Stimulated activated CD4-positive, alpha-beta T cell treated with anti-CD3 and anti-CD28 coated beads, Interleukin-1b, Interleukin-23, amount 100 ng/mL, for 4 hours (primary cell): ENCODE results near the gene UCK2.
A peak's percentile ranks its signal among the peaks of the same experiment; 100 is the strongest.
"Not testable (repeated sequence)": the region's sequence is repeated elsewhere in the genome, so short reads cannot be mapped to it uniquely, and the experiment has no call there.

ENCODE experiments used
- DNase-seq, 2 donors: peaks; one replicate each; pipeline ENCODE4 v3.0.0-alpha.2; 2020; ENCODE audit warnings: low read depth in 2 of 2

The UCK2 gene

DNA sequence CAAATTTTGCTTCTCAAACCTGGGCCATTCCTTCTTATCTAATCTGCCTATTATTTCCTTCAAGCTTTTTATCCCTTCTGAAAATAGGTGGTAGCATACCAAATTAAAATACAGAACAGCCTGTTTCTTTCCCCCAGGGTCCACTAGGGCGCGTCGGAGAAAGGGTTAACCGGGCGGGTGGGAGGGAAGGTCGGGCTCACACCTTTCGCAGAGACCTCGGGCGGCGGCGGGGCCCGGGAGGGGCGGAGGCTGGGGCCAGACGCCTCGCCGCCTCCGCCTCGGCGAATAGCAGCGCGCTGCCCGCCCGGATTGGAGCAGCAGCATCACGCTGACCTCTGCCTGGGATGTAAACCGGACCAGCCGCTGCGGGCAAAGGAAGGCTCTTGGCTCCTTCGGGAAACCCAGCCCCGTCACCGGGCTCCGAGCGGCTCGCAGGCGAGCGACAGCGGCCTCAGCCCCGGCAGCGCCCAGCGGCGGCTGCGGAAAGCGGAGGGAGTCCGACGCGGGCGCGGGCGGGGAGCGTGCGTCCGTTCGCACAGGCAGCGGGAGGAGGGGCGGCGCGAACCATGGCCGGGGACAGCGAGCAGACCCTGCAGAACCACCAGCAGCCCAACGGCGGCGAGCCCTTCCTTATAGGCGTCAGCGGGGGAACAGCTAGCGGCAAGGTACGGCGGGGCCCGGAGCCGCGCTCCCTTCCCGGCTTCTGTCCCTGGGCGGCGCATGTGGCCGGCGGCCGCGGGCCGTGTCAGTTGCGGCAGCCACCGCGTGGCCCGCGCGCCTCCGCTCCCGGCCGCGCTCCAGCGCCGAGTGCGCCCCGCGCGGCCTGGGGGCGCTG is at the start of gene UCK2:
Gene UCK2 (plus strand): TSS at position 347 of the 835 bp plus-strand sequence. CDS start 220 bp downstream, at position 567.
- DNase-seq: peak; percentile 32 to 67

DNA sequence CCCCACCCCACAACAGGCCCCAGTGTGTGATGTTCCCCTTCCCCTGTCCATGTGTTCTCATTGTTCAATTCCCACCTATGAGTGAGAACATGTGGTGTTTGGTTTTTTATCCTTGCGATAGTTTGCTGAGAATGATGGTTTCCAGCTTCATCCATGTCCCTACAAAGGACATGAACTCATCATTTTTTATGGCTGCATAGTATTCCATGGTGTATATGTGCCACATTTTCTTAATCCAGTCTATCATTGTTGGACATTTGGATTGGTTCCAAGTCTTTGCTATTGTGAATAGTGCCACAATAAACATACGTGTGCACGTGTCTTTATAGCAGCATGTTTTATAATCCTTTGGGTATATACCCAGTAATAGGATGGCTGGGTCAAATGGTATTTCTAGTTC is 49.2 kb upstream of the UCK2 start:
- DNase-seq: not testable (repeated sequence)

DNA sequence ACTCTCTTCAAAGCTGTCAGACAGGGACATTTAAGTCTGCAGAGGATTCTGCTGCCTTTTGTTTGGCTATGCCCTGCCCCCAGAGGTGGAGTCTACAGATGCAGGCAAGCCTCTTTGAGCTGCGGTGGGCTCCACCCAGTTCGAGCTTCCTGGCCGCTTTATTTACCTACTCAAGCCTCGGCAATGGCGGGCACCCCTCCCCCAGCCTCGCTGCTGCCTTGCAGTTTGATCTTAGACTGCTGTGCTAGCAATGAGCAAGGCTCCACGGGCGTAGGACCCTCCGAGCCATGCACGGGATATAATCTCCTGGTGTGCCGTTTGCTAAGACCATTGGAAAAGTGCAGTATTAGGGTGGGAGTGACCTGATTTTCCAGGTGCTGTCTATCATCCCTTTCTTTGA is 43.9 kb upstream of the UCK2 start:
- DNase-seq: not testable (repeated sequence)

DNA sequence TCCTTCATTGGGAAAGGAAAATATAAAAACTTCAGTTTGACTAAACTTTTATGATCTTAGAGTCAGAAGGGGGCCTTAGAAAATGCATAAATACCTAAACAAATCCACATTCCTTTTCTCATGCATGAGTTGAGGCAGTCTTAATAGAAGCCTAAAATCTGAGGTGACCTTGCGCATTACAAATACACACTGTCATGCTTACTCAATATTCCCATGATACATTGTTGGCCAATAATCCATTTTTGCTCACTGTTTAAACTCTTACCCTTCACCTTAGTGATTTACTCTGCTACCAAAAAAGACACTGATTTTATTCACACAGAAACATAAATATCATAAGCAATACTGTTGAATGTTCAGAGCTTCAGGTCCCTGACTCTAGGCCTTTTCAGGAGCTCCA is 39.7 kb upstream of the UCK2 start:
- no peak for DNase-seq

DNA sequence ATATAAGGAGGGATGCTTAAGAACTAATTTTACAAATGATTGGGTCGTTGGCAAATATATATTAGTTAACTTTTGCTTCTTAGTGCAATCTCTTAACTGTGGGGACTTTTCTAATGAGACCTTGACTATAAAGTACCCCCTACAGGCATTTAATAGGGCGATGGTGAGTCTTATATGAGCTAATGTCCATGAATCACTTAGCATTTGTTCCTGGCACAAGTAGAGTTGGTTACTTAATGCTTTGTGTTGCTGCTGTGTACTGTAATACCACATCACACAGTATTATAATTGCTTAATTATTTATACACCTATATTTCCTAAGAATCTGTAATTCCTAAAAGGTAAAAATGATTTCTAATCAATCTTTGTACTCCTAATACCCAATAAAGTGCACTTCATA is 33.5 kb upstream of the UCK2 start:
- no peak for DNase-seq

DNA sequence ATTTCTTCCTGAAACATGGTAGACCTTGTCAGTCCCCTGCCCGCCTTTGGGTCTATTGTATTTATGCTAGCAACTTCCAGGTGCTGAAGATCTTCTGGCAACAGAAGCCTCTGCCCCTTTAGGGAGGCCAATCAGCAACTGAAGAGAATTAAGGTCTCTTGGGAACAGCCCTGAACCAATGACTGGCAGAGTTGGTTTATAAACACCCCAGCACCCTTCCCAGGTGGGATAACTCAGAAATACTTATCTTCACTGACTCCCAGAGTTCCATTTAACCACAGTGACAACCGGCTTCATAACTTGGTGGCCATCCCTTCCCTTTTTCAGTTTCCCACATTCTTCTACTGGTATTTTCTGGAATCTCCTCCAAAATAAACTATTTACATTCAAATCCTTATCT is 31.5 kb upstream of the UCK2 start:
- DNase-seq: no peak

DNA sequence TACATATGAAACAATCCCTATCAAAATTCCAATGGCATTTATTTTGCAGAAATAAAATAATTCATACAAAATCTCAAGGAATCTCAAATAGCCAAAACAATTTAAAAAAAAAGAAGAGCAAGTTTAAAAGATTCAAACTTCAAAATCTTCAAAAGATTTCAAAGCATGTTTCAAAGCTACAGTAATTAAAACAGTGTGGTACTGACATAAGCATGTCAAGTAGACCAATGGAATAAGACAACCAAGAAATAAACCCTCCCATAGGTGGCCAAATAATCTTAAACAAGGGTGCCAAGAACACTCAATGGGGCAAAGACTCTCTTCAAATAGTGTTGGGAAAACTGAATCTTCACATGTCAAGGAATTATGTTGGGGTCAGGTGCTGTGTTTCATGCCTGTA is 28.0 kb upstream of the UCK2 start:
- DNase-seq: no peak

DNA sequence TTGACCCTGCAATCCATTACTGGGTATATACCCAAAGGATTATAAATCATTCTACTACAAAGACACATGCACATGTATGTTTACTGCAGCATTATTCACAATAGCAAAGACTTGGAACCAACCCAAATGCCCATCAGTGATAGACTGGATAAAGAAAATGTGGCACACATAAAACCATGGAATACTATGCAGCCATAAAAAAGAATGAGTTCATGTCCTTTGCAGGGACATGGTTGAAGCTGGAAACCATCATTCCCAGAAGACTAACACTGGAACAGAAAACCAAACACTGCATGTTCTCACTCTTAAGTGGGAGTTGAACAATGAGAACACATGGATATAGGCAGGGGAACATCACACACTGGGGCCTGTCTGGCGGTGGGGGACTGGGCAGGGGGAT is 22.9 kb upstream of the UCK2 start:
- not testable (repeated sequence) for DNase-seq

DNA sequence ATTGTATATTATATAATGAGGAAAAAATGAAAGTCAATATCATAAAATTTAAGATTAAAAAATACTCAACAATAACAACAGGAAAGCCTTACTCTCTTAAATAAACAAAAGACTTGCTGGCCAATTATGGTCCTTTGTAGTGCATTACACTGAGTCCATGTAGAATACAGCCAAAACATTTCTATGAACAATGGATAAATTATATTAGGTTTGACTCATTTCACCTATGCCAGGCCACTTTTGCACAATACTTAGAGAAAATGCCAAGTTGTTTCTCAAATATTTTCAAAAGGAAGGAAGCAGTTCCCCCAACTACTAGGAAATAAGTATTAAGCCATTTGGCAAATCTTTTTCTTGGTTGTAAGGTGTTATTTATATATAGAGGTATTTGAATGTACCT is 19.8 kb upstream of the UCK2 start:
- DNase-seq: no peak

DNA sequence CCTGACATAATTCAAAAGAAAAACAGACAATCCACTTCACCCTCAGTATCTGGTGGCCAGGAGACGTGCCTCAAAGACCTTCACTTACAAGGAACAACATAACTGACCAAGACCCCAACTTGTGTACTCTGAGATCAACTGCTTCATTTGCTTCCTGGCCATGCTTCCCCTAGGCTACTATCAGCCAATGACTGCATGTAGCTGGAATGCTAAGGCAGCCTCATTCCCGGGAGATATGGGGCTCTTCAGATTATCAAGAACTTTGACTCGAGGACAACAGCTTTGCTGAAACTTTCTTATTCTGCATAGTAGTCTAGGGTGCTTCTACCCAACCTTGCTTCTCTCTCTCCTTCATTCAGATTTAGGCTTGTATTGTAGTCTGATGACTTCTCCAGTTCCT is 11.7 kb upstream of the UCK2 start:
- DNase-seq: no peak

DNA sequence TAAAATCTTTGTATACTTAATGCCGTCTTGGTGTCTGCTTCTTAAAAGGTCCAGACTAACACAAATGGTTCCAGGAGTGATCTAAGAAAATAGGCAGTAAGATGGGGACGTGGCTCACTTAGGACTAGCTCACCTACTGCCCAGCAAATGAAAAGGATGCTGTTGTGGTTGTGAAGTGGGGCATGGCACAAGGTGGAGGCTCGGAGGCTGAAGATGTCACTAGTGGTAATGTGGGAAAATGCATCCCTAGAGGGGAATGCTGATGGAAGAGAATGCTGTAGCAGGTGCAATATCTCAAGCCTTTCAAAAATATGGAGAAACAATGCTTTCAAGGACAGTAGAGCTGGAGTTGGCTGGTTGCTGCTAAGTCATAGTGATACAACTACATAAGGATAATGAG is 11.3 kb upstream of the UCK2 start:
- DNase-seq: no peak

DNA sequence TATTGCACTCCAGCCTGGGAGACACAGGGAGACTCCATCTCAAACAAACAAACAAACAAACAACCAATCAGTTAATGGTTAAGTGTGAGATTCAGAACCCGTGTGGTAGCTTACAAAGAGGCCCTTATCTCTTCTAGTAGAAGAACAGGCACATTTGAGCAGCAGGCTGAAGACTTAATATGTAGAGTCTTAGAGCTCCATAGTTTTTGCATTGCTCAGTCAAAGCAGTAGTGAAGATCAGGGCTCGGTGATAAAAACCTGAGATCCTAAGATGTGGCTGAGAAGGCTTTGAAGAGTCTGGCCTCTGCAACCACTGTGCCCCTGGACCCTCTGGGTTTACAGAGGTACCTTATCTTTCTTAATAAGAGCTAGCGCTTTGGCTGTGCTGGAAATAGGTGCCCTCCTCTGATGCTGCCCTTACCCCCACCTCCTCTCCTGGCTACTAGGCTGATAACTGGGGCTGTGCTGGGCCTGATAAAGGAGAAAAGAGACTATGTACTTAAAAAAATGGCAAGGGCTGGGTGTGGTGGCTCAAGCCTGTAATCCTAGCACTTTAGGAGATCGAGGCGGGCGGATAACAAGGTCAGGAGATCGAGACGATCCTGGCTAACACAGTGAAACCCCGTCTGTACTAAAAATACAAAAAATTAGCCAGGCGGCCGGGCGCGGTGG is 10.5 kb upstream of the UCK2 start:
- no peak for DNase-seq

DNA sequence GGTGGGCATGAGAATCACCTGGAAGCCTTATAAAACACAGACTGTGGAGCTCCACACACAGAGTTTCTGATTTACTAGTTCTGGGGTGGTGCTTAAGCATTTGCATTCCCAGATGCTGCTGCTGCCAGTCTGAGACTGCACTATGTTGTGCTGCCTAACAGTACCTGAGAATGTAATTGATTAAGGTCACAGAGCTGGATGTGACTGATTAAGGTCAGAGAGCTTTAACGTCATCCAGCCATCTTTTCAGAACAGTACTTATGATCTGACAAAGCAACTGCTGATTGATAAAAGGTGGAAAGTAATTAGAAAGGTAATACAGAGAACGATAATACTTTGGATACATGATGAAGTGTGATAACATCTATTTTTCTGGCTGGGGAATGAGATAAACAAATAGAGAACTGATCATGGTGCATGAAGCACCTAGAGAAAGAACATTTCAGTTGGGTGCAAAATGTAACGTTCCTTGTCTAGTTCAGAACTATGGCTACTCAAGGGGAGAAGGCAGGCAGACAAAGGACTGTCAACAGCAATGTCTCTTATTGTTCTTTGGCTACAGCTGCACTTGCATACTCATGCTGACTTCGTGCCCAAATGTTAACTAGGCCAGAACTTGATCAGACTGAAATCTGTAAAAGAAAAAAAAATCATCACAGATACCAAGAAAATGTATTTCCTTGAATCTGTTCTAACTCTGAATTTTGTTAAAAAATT is 3.7 kb upstream of the UCK2 start:
- no peak for DNase-seq

DNA sequence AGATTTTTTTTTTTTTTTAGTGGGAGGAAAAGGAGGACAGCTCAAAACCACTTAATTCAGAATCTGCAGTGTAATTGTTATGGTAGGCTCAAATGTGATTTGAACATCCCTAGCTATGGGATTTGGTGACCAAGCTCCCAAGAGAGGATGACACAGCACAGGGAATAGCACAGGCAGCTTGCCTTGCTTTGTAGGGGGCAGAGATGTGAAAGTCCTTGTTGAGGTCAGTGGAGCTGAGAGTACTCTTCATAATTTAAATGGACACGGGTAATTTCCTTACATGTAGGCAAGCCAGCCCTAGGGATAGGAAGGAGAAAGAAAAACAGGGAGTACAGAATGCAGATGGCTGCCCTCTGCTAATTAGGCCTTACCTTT is 3.2 kb upstream of the UCK2 start:
- no peak for DNase-seq

DNA sequence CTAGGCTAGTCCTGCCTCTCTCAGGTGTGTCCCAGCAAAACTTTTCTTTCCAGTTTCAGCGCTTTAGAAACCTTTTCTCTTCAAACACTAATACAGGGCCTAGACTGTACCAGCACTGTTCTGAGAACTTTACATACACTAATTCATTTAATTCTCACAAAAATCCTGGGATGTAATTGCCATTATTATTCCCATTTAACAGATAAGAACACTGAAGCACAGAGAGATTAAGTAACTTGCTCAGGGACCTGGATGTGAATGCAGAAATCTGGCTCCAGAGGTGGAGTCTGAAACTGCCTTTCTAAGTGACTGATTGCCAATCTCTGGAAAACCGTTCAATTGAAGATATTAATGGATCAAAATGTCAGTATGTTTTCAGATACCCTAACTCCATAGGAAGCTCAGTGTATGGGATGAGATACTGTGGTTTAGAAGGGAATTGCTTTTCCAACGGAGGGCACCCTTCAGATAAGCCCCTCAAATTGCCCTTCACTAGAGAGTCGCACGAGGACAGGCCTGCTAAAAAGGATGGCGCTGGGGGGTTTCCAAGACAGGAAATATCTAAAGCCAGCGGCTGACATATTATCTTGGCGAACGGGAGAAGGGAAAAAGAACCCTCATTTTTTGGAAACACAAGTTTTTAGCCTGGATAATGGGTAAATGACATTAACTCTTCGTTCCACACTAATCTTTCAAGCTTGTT is 698 bp upstream of the UCK2 start:
- DNase-seq: no peak

DNA sequence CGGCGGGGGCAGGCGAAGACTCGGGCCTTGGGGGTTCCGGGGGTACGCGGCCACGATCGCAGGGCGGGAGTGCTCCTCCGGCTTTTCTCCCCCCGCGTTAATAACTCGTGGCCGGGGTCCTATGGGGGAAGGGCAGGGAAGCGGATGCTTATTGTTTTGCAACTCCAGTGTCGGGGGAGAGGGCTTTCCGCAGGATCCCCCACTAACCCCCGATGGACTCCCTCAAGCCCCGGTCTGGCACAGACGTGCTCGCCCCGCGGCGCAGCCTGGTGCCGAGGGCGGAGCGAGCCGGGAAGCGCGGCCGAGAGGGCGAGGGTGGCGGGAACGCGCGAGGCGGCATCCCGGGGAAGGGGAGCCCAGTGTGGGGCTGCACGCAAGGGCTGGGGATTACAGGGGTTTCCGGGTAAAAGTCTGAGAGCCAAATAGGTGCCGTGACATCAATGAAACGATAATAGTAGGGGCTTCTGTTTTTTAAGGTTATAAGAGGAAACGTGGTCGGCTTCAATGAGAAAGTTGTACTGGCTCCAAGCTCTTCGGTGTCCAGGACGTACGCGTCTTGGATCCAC is 772 bp downstream of the UCK2 start:
- peak; percentile 31 to 50 for DNase-seq

DNA sequence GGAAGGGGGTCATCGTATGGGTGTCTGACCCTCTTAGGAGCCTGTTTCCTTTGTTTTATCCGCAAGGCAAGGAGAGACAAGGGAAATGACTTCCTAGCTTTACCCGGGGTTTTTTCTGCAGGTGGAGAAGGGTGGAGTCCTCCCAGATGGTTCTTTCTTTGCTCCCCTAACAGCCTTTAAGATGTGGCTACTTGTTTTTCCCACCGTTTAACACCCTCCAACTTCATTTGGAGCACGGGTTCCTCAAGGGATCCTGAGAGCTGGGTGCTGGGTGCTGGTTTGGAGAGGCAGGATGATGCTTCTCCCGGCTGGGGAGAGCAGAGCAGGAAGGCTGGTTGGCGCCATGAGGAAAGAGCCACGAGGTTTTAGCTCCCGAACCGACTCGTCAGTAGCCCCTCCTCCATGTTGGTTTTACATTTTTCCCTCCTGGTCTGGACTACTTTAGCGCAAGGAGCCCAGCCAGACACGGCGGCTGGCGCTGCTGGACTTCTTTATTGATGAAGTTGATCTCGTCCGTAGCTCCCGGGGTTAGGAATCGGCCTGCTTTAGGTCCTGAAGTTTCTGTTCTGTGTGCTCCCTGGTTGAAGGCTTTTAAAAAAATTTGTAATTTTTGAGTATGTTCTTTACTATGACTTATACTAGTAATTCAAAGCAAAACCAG is 1.4 kb downstream of the UCK2 start:
- DNase-seq: peak; percentile 3 to 6

DNA sequence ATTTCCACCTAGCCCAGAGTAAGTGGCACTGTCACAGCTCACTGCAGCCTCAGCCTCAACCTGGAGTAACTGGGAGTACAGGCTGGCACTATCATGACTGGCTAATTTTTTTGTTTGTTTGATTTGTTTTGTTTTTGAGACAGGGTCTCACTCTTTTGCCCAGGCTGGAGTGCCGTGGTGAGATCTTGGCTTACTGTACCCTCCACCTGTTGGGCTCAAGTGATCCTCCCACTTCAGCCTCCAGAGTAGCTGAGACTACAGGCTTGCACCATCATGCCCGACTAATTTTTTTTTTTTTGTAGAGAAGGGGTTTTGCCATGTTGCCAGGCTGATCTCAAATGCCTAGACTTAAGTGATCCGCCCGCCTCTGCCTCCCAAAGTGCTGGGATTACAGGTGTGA is 2.5 kb downstream of the UCK2 start:
- no peak for DNase-seq

DNA sequence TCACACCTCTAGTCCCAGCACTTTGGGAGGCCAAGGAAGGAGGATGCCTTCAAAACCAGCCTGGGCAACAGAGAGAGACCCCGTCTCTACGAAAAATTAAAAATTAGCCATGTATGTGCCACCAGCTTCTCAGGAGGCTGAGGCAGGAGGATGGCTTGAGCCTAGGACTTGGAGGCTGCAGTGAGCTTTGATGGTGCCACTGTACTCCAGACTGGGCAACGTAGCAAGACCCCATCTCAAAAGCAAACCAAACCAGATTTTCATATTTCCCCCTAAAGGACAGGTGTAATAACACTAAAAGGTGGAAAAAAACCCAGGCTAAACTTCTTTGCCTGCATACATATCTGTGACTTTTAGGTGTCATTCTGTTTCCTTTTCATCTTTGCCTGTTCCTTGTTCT is 3.7 kb downstream of the UCK2 start:
- DNase-seq: no peak

DNA sequence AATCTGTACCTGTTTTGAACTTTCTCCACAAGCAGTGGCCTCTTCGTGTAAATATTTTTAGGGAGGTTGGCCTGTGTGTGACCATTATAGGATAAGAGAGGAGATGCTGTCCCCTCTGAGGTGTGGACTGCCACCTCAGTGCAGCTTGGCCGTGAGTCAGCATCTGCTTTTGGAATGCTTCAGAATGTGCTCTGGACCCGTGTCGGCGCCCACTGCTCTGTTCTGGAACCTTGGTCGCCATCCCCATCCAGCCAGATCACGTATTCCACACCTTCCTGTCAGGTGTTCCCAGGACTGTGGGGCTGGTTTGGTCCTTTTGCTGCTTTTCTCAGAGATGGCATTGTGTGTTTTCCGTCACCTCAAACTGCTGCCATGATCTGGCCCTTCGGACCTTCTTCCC is 5.5 kb downstream of the UCK2 start:
- DNase-seq: no peak

DNA sequence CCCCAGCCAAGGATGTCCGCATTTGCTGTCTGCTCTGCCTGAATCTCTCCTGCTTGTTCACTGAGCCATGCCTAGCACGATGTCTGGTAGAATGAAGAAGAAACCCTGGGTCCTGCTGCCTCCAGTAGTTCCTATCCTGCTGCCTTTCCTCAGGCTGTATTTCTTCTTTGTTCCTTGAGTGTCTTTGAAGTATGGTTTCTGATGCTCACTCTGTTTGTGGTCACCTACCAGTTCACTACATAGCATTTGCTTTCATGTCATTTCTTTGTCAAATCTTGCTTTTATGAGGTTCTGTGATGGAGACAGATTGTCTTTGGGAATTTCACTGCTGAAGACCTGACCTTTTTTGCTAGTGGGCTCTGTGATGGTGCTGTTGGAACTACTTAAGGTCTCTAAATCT is 5.9 kb downstream of the UCK2 start:
- no peak for DNase-seq
